GM19099 (cell line): ENCODE measurements around the gene NFX1.
"Not testable (repeated sequence)": the region's sequence is repeated elsewhere in the genome, so short reads cannot be mapped to it uniquely, and the experiment has no call there.

Experiments used
- POLR2A ChIP-seq: IDR thresholded peaks from 3 replicates; pipeline ENCODE4 v1.6.1; 2011; ENCODE audit warnings: low read depth; ENCODE audit not compliant: insufficient read length; ENCODE audit errors: extremely low read depth

NFX1 gene

DNA sequence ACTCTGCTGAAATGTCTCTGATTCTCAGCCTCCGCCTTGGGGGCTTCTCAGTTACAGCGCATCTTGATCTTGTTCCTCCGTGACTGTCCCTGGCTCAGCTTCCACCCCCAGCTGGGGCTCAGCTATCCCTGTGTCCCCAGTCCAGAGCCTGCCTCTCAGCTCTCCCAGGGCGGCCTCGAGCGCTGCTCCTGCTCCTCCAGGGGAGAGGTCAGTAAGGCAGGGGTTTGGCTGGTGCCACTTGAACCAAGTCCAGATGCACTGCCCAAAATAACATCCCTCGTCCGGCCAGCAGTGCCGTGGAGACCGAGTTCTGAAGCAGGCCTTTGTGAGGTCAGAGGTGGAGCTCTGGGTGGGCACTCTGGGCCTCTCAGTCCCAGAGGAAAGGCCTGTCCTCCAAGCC lies 112.1 kb downstream of the NFX1 start, which contains the start of gene AQP7:
Gene AQP7, minus strand, starts transcription at position 198 of the 400 bp plus-strand sequence. CDS start 1,306 bp downstream, outside the sequence.
- not testable (repeated sequence) for TF ChIP-seq POLR2A

DNA sequence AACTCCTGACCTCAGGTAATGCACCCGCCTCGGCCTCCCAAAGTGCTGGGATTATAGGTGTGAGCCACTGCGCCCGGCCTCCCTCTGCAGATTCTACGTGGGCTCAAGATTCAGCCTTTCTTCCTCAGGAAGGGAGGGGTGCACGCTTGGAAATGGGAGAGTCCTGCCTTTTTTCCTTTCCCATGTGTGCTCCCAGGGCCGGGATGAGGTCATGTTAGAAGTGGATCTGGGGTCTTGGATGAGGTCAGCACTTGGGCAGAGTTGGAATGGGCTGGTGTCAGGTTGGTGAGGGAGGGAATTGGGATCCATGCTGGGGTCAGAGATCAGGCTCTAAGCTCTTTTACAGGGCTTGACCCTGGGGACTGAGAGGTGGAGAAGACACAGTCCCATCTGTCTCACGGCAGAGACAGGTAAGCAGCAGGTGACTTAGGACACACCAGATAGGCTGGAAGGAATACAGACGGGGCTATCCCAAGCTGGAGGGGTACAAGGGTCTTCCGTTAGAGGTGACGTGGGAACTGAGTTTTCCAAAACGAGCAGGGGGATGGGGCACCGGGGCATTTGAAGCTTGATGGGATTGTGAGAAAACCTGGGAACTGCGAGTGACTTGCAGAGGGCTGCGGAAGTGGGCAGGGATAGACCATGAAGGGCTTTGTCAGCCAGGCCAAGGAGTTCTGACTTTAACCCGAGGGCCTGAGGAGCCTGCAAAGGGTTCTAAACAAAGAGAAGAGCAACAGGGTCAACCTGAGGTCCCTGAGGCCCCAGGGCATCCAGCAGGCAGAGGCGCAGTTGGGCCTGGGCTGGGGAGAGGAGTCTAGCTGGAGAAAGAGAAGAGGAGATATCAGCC lies 113.8 kb downstream of the NFX1 start:
- TF ChIP-seq POLR2A = no peak

DNA sequence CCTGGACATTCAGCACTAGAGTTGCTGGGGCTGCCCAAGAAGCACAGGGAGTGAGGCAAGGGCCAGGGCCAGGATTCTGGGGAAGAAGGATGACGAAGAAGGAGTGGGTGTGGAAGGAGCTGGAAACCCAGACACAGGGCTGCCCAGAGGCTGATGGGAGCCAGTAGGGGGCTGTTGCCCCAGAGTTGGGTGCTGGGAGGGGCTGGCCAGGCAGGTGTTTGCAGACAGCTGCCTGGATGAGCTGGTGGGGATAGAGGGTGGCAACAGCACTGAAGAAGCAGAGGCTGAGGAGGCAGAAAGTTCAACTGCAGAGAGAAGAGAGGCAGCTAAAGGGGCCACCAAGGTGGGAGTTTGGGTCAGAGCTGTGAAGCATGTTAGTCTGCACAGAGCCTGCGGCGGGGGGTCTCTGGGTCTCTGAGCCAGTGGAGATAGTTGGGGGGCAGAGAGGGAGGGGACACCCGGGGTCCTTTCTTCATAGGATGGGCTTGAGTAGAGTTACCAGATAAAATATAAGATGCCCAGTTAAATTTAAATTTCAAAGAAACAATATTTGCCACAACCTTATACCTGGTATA lies 114.6 kb downstream of the NFX1 start:
- TF ChIP-seq POLR2A = no peak

GRCh38 chr9:33407061-33407460 lies 116.7 kb downstream of the NFX1 start:
- TF ChIP-seq POLR2A = no peak

GRCh38 chr9:33408087-33408486 lies 117.8 kb downstream of the NFX1 start:
- TF ChIP-seq POLR2A = no peak

- no peak for TF ChIP-seq POLR2A
These were observed 124.0 kb downstream of the NFX1 start for GRCh38 chr9:33414268-33414667.

GRCh38 chr9:33414889-33415500 lies 124.7 kb downstream of the NFX1 start:
- no peak for TF ChIP-seq POLR2A

DNA sequence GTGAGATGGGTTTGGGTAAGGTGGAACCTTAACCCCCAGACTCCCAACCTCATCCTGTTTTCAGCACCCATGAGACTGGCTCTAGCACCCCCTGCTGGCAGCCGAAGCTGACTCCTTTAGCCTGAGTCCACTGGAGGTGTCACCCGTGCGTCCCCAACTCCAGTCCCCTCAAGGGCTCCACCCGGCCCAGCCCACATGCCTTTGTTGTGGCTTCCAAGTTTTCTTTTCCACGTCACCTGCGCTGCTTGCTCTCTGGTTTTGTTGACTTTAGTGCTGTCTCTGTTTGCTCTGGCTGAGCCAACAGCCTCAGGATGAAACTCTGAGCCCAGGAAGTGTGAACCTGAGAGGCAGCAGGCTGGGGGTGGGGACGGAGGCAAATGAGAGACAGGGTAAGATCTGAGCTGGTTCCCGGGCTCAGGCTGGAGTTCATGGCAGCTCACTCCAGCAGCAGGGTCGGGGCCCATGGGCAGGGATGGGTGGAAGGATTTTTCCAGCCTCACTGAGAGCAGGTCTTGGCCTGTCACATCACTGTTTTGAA lies 125.3 kb downstream of the NFX1 start:
- no peak for TF ChIP-seq POLR2A

- no peak for TF ChIP-seq POLR2A
These were observed 126.7 kb downstream of the NFX1 start for GRCh38 chr9:33416996-33417395.

- TF ChIP-seq POLR2A = no peak
These were observed 127.8 kb downstream of the NFX1 start for GRCh38 chr9:33418090-33418489.

GRCh38 chr9:33419708-33420303 lies 129.5 kb downstream of the NFX1 start:
- no peak for TF ChIP-seq POLR2A
